PC-3 (cell line): ENCODE results near the gene YJU2. TPM values are rescaled to one million over a fixed set of nuclear protein-coding genes. Genes with fewer than 3 reads are reported as not detected.

Experiments
- ATAC-seq: fragments of 200-7000 bp; cut with Tn5 transposase; 2 replicates; pipeline ENCODE4 v1.9.1; 2020; ENCODE audit warnings: mild to moderate bottlenecking, moderate library complexity
- BruUV-seq: library from RNA; stranded (reverse); fragments of 400-500 nt; replicated peaks from 2 replicates; lab custom pipeline; 2021; lab: Mats Ljungman, UMichigan
- CTCF ChIA-PET: fragments of 300-600 bp; sonication (Branson Sonifier 250); formaldehyde crosslinking; loops from one replicate; lab custom pipeline; 2022; ENCODE audit warnings: antibody characterized with exemption; lab: Charles Lee
- POLR2A ChIA-PET: fragments of 300-600 bp; sonication (Branson Sonifier 250); formaldehyde crosslinking; loops from one replicate; lab custom pipeline; 2022; ENCODE audit warnings: antibody characterized with exemption; ENCODE audit not compliant: unreplicated experiment; lab: Charles Lee
- DNase-seq: peaks from one replicate; pipeline ENCODE4 v3.0.0-alpha.2; 2015
- H2AFZ ChIP-seq: fragments of 300-600 bp; sonication (generic); 2 replicates; pipeline ENCODE4 v1.6.0; 2016; ENCODE audit warnings: antibody characterized with exemption, low read length
- H3F3A ChIP-seq: fragments of 300-600 bp; sonication (generic); one replicate; pipeline ENCODE4 v1.6.0; 2017; ENCODE audit warnings: antibody characterized with exemption, low read length, control low read depth, mild to moderate bottlenecking; ENCODE audit not compliant: unreplicated experiment
- H3K27ac ChIP-seq: fragments of 300-600 bp; sonication (generic); 2 replicates; pipeline ENCODE4 v1.5.1; 2016; ENCODE audit warnings: mild to moderate bottlenecking, low read length
- H3K27me3 ChIP-seq: fragments of 300-600 bp; sonication (generic); 2 replicates; pipeline ENCODE4 v1.6.1; 2016; ENCODE audit warnings: low read length, mixed read lengths
- H3K36me3 ChIP-seq: fragments of 300-600 bp; sonication (generic); 2 replicates; pipeline ENCODE4 v1.6.1; 2016; ENCODE audit warnings: low read depth, mixed run types, low read length, mixed read lengths
- H3K4me1 ChIP-seq: fragments of 300-600 bp; sonication (generic); 2 replicates; pipeline ENCODE4 v1.5.1; 2016; ENCODE audit warnings: low read length; ENCODE audit not compliant: insufficient read depth
- H3K4me2 ChIP-seq: fragments of 300-600 bp; sonication (generic); 2 replicates; pipeline ENCODE4 v1.6.0; 2016; ENCODE audit warnings: low read length
- H3K4me3 ChIP-seq: fragments of 300-600 bp; sonication (generic); 2 replicates; pipeline ENCODE4 v1.5.1; 2016; ENCODE audit warnings: mild to moderate bottlenecking, low read length, mixed read lengths
- H3K79me2 ChIP-seq: fragments of 300-600 bp; sonication (generic); 2 replicates; pipeline ENCODE4 v1.6.1; 2017; ENCODE audit warnings: low read length, mixed read lengths
- H3K9ac ChIP-seq: fragments of 300-600 bp; sonication (generic); 2 replicates; pipeline ENCODE4 v1.6.0; 2016; ENCODE audit warnings: mild to moderate bottlenecking, low read length
- H3K9me2 ChIP-seq: fragments of 300-600 bp; sonication (generic); replicated peaks from 2 replicates; pipeline ENCODE4 v1.6.1; 2016; ENCODE audit warnings: mixed run types, low read length, mixed read lengths
- H3K9me3 ChIP-seq: fragments of 300-600 bp; sonication (generic); 2 replicates; pipeline ENCODE4 v1.6.1; 2016; ENCODE audit warnings: low read length, mixed read lengths
- H4K20me1 ChIP-seq: fragments of 300-600 bp; sonication (generic); 2 replicates; pipeline ENCODE4 v1.6.1; 2016; ENCODE audit warnings: low read length, mixed read lengths
- CTCF ChIP-seq: fragments of 300-600 bp; sonication (generic); conservative IDR thresholded peaks from 2 replicates; pipeline ENCODE4 v1.5.1; 2017; ENCODE audit warnings: antibody characterized with exemption, low read depth, mild to moderate bottlenecking, low read length
- EZH2 ChIP-seq: fragments of 300-600 bp; sonication (generic); IDR thresholded peaks from one replicate; pipeline ENCODE4 v1.6.1; 2017; ENCODE audit warnings: antibody characterized with exemption, mild to moderate bottlenecking, low read length; ENCODE audit not compliant: unreplicated experiment
- EZH2phosphoT487 ChIP-seq: fragments of 300-600 bp; sonication (generic); IDR thresholded peaks from 2 replicates; pipeline ENCODE4 v1.6.1; 2018; ENCODE audit warnings: mild to moderate bottlenecking, antibody characterized with exemption, low read length, borderline replicate concordance
- intact Hi-C: fragments of 100-400 bp; cut with micrococcal nuclease; formaldehyde crosslinking; loops from 2 replicates; pipeline ENCODE4 v1.9.0; 2023
- total RNA-seq: library from RNA; depleted of rRNA; stranded (reverse); fragments of >200 nt; gene quantifications from 2 replicates; pipeline ENCODE4 v1.2.3, GENCODE V29; 2014

Gene YJU2
- total RNA-seq, 1 experiment from 2014 or later = 33.1 TPM

GRCh38 chr19:4256563-4256962 lies 9.7 kb downstream of the YJU2 start:
- H3K79me2 ChIP-seq = no peaks in the 10 kb centered on the region
- ChIA-PET CTCF (no interaction called here), POLR2A (no interaction called here)
- H3K9me2 ChIP-seq = no peaks in the 10 kb centered on the region
- H3K36me3 ChIP-seq = peaks cover 9% of the 10 kb centered on the region
- no TSS peak for BruUV-seq
- H3K4me2 ChIP-seq = no peak overlapping the region
- no peak for TF ChIP-seq EZH2phosphoT487
- TF ChIP-seq CTCF = peak; percentile 41; the same call in 1 of the 2 replicates
- DNase-seq (no peak), ATAC-seq (no peak)
- H3K9me3 ChIP-seq = no peaks in the 10 kb centered on the region
- H3K27ac ChIP-seq = no peak overlapping the region
- H3K27me3 ChIP-seq = no peaks in the 10 kb centered on the region
- no peaks in the 10 kb centered on the region for H3F3A ChIP-seq
- H3K4me3 ChIP-seq = no peak overlapping the region
- H2AFZ ChIP-seq = no peak overlapping the region
- intact Hi-C loops = no loop called here
- no peaks in the 10 kb centered on the region for H3K4me1 ChIP-seq
- H3K9ac ChIP-seq = no peak overlapping the region
- H4K20me1 ChIP-seq = no peaks in the 10 kb centered on the region

GRCh38 chr19:4257025-4257424 lies 10.1 kb downstream of the YJU2 start:
- DNase-seq (no peak), ATAC-seq (no peak)
- H3K79me2 ChIP-seq = no peaks in the 10 kb centered on the region
- POLR2A ChIA-PET = no interaction called here
- no peak overlapping the region for H3K27ac ChIP-seq
- H3K4me1 ChIP-seq = no peaks in the 10 kb centered on the region
- no peaks in the 10 kb centered on the region for H4K20me1 ChIP-seq
- no peaks in the 10 kb centered on the region for H3K27me3 ChIP-seq
- H3K36me3 ChIP-seq = peaks cover 9% of the 10 kb centered on the region
- H3K9me2 ChIP-seq = no peaks in the 10 kb centered on the region
- no TSS peak for BruUV-seq
- no peaks in the 10 kb centered on the region for H3F3A ChIP-seq
- TF ChIP-seq EZH2phosphoT487 = no peak
- TF ChIP-seq CTCF = no peak
- no peak for TF ChIP-seq EZH2
- intact Hi-C loops = no loop called here
- no peak overlapping the region for H2AFZ ChIP-seq
- H3K9me3 ChIP-seq = no peaks in the 10 kb centered on the region
- no peak overlapping the region for H3K9ac ChIP-seq
- CTCF ChIA-PET = no interaction called here
- H3K4me2 ChIP-seq = no peak overlapping the region
- H3K4me3 ChIP-seq = no peak overlapping the region

DNA sequence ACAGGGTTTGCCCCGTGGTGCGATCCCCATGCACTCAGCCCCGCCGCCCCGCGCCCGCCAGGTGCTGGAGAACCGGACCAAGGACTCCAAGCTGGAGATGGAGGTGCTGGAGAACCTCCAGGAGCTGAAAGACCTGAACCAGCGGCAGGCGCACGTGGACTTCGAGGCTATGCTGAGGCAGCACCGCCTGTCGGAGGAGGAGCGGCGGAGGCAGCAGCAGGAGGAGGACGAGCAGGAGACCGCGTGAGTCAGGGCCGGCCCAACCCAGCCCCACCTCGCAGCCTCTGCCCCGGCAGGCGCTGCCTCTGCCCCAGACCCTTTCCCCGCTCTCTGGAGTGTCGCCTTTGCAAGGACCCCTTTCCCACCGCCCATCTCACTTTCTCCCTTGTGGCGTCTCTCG lies 11.3 kb downstream of the YJU2 start:
- Histone ChIP-seq H4K20me1 (no peaks in the 10 kb centered on the region), H3K36me3 (peaks cover 9% of the 10 kb centered on the region), H3K9me3 (no peaks in the 10 kb centered on the region), H3F3A (no peaks in the 10 kb centered on the region), H3K79me2 (no peaks in the 10 kb centered on the region), H3K4me2 (no peak overlapping the region), H3K9me2 (no peaks in the 10 kb centered on the region), H3K27ac (no peak overlapping the region), H3K4me1 (no peaks in the 10 kb centered on the region), H3K9ac (no peak overlapping the region), H2AFZ (no peak overlapping the region), H3K27me3 (no peaks in the 10 kb centered on the region), H3K4me3 (no peak overlapping the region)
- TF ChIP-seq EZH2phosphoT487 = no peak
- no peak for TF ChIP-seq CTCF
- TF ChIP-seq EZH2 = no peak
- POLR2A ChIA-PET = no interaction called here
- no TSS peak for BruUV-seq
- DNase-seq (no peak), ATAC-seq (no peak)
- CTCF ChIA-PET = no interaction called here
- intact Hi-C loops = no loop called here
